Activated CD4-positive, CD25-positive, alpha-beta regulatory T cell (primary cell): ENCODE results near the gene GLI2.

Experiments
- DNase-seq, 4 experiments: peaks; one replicate each; lab custom pipeline; 2025; lab: John Stamatoyannopoulos, UW

The GLI2 gene

DNA sequence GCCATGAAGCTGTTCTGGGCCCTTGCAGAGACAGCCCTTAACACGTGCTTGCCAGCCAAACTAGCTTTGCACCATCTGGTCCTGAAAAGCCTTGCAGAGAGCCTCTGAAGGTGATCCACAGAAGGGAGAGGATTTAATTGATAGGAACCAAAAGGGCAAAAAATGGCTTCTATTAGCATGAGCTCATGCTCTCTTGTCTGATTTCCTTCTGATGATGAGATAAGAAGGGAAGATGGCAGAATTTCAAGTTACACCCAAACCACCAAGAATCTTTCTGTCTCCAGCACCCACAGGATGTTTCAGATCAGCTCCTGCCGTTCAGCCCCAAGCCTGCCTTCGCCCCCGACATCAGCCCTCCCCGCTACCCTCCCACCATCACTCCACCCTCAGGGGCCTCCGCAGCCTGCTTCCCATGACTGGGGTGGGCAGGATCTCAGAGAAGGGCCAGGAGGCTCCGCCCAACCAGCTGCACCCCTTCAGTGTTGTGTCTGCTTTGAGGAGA, 23.4 kb upstream of the GLI2 start:
- no peak for DNase-seq

GRCh38 chr2:120715353-120715752, 20.3 kb upstream of the GLI2 start:
- DNase-seq, result no peak

- no peak for DNase-seq
Observed at GRCh38 chr2:120715941-120716340, 19.7 kb upstream of the GLI2 start.

GRCh38 chr2:120716641-120717585, 18.8 kb upstream of the GLI2 start:
- no peak for DNase-seq

GRCh38 chr2:120719491-120719890, 16.2 kb upstream of the GLI2 start:
- DNase-seq, result no peak

- DNase-seq, result no peak
Observed at GRCh38 chr2:120720231-120720630, 15.4 kb upstream of the GLI2 start.

- no peak for DNase-seq
Observed at GRCh38 chr2:120720746-120721375, 14.8 kb upstream of the GLI2 start.

GRCh38 chr2:120722246-120722567, 13.5 kb upstream of the GLI2 start:
- DNase-seq, result no peak

DNA sequence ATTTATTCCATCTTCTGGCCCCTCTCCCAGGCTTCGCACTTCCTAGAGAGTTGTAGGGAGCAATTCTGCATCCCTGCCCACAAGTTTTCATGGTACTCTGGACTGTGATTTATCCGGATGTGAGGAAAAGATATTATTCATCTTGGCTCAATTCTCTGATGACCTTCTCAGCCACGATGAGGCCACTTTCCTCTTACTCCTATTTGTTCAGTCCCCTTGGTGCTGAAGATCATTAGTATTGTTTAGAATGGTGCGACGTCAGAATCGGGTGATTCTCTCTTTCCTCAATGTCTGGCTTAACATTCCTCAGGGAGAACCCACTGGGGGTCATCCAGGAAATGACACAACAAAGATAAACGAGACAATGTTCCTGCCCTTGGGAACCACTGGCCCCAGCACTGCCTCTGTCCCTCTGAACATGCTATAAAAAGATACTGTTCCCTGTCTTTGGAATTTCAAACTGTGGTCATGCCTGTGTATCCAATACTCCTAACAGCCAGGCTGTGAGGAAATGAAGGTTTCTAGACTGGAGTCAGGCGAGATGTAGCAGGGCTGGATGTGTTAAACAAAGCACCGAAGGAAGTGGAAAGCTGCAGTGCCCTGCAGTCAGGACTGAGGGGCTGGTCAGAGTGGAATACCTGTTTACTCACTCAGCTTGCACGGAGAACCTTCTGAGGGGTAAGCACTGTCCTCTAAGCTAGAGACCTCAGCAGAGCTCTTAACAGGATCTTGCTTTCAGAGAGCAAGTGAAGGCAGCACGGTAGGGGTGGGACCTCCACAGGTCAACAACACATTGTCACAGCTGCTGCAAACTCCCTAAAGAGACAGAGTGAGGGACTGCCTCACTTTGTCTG, 12.9 kb upstream of the GLI2 start:
- no peak for DNase-seq

GRCh38 chr2:120726245-120726644, 9.4 kb upstream of the GLI2 start:
- DNase-seq, result no peak

GRCh38 chr2:120729406-120730399, 6.0 kb upstream of the GLI2 start:
- no peak for DNase-seq

- DNase-seq, result no peak
Observed at GRCh38 chr2:120731175-120731574, 4.5 kb upstream of the GLI2 start.

GRCh38 chr2:120732506-120733237, 3.0 kb upstream of the GLI2 start:
- DNase-seq, result no peak

- no peak for DNase-seq
Observed at GRCh38 chr2:120733238-120733932, 2.3 kb upstream of the GLI2 start.

DNA sequence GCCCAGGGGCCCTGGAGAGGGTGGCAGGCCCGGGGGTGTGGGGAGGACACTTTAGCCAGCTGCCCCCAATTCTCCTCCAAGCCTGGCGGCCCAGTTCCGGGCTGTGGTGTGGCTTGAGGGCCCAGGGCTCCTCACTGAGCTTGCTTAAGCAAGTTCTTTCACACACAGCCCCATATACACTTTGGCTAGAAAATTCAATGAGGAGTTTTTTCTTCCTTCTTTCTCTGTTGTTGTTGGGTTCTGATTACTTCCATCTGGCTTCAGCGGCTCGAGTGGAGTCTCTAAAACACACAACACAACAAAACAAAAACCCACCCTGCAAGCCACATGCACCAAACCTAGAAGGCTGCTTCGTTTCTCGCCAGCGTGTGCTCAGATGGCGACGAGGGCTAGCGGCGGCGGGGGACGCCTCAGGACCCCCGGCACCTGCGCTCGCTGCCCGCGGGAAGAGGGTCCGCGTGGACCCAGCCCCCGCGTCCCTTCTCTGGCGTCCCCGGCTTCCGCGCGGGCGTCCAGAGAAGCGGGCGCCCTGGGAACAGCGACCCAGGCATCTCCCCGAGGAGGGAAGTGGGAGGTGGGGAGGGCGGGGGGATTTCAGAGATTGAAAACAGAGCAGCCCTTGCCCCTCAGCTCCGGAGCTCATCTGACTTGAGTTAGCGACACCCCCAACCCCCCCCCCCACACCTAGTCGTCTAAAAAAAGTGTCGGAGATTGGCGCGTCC, 577 bp upstream of the GLI2 start:
- DNase-seq, result no peak

DNA sequence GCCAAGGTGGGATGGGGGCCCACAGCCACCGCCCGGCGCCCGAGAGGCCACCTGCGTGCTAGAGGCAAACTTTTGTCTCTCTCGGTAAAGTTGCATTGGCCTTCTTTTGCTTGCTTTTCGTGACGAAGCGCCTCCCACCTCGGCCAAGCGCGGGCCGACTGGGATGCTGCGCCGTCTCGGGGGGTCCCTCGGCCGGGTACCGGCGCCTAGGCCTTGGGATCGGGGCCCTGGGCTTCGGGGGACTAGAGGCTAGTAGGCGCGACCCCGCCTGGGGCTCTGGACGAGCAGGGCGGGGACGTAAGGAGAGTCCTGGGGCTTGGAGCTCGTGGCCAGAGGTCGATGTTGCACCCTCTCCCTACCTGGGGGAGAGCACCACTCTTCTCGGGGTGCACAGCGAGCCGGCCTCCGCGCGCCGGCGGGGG, 545 bp downstream of the GLI2 start:
- DNase-seq, result no peak

DNA sequence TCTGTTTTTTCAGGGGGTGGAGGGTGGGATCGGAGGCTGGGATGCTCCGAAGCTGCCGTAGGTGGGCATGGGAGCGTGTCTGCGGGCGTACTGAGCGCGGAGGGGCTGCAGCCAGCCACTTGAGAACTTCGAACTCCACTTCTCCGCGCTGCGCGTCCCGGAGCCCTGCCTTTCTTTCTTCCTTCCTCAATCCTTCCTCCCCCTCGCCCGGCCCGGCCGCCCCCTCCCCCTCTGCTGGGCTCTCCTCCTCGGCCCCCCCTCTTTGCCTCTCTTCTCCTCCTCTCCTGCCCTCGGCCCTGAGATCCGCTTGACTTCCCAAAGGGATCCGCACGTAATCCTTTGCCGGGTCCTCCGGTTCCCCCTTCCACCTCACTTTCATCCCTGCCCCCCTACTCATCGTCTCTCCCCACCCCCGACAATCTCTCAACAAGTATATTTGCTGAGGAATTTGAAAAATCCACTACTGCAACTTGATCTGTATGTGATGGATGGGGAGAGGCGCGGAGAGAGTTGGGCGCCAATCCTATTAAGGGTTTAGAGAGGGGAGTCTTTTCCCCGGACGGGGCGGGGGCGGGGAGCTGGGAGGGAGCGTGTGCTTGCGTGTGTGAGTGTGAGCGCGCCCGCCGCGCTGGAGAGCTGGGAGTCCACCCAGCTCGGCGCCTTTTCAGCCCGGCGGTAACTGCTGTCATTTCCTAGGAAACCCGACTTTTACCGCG, 1.1 kb downstream of the GLI2 start:
- DNase-seq, result no peak

DNA sequence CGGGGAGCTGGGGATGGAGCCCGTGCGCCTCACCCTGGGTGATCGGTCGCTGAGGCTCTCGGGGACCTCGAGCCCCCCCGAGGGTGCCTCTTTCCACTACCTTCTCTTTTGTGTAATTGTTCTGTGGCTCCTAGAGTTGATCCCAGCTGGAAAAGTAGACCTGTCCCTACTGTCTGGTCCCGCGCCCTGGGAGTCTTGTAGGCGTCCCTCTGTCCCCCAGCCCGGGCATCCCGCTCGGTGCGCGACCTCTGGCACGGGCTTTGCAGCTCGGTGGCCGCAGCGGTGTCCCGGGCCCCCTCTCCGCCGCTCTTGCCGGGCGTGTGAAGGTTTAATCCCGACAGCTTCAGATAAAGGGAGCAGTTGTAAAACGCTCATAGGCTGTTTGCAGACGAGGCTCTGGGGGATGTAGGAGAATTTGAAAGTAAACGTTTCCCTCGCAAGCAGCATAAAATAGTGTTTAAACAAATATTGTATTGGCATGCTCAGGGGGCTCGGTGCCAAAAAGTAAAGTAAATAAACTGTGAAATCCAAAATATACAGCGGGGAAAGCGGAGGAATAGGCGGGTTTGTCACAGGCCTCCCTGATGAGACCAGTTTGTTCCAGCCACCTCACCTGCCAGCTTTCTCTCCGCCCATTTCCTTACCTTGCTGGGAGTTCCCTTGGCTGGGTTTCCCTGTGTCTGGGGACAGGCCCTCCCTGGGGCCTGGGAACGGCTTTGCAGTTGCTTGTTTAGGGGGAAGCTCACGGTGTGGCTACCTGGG, 1.9 kb downstream of the GLI2 start:
- no peak for DNase-seq
